OCI-LY3 (cell line): ENCODE measurements around the gene GAB1.

ENCODE experiments used
- H2AFZ ChIP-seq: fragments of 200-600, 300-600 bp; shearing (Covaris generic); 2 replicates; pipeline ENCODE4 v1.6.0; 2014; ENCODE audit warnings: antibody characterized with exemption, low read depth, low read length
- H3K27ac ChIP-seq: fragments of 200-600, 300-600 bp; sonication (generic); 2 replicates; pipeline ENCODE4 v1.5.1; 2014; ENCODE audit warnings: mild to moderate bottlenecking, low read length, moderate library complexity, mixed read lengths
- H3K27me3 ChIP-seq: fragments of 200-600, 300-600 bp; sonication (generic); 2 replicates; pipeline ENCODE4 v1.6.1; 2014; ENCODE audit warnings: low read depth, low read length, mixed read lengths
- H3K36me3 ChIP-seq: fragments of 200-600, 300-600 bp; sonication (generic); replicated peaks from 2 replicates; pipeline ENCODE3; 2014; ENCODE audit warnings: low read depth, low read length, mixed read lengths
- H3K4me1 ChIP-seq: fragments of 300-600, 200-600 bp; sonication (generic); 2 replicates; pipeline ENCODE4 v1.6.1; 2014; ENCODE audit warnings: low read length, mixed read lengths
- H3K4me2 ChIP-seq: fragments of 200-600, 300-600 bp; sonication (generic); 2 replicates; pipeline ENCODE4 v1.6.1; 2014; ENCODE audit warnings: low read length, mixed read lengths
- H3K4me3 ChIP-seq: fragments of 300-600, 200-600 bp; sonication (generic); 2 replicates; pipeline ENCODE4 v1.5.1; 2014; ENCODE audit warnings: antibody characterized with exemption, mild to moderate bottlenecking, low read length, moderate library complexity
- H3K79me2 ChIP-seq: fragments of 300-600, 200-600 bp; shearing (Covaris generic); 2 replicates; pipeline ENCODE4 v1.6.1; 2014; ENCODE audit warnings: mild to moderate bottlenecking, low read length, mixed read lengths
- H3K9ac ChIP-seq: fragments of 300-600, 200-600 bp; shearing (Covaris generic); 2 replicates; pipeline ENCODE4 v1.6.0; 2014; ENCODE audit warnings: mild to moderate bottlenecking, low read length, moderate library complexity
- H3K9me3 ChIP-seq: fragments of 200-600, 300-600 bp; shearing (Covaris generic); 2 replicates; pipeline ENCODE4 v1.6.1; 2014; ENCODE audit warnings: low read length, mixed read lengths; ENCODE audit not compliant: insufficient read depth
- H4K20me1 ChIP-seq: fragments of 200-600, 300-600 bp; sonication (generic); 2 replicates; pipeline ENCODE4 v1.6.1; 2016; ENCODE audit warnings: low read length, mixed read lengths; ENCODE audit not compliant: insufficient read depth
- CTCF ChIP-seq: fragments of 200-600, 300-600 bp; sonication (generic); IDR thresholded peaks from 2 replicates; pipeline ENCODE4 v1.5.1; 2014; ENCODE audit warnings: antibody characterized with exemption, low read length, low read depth
- EZH2phosphoT487 ChIP-seq: fragments of 200-600 bp; shearing (Covaris generic); IDR thresholded peaks from 2 replicates; pipeline ENCODE4 v1.6.1; 2018; ENCODE audit warnings: antibody characterized with exemption, mixed run types, low read depth

The GAB1 gene

GRCh38 chr4:143335979-143336780 lies 496 bp upstream of the GAB1 start:
- H3K27me3 ChIP-seq: no peaks in the 10 kb centered on the region
- peak overlapping the region; percentile 71 for H3K27ac ChIP-seq
- H3K36me3 ChIP-seq: peaks cover 6% of the 10 kb centered on the region
- H3K4me3 ChIP-seq: peak overlapping the region; percentile 78
- no peaks in the 10 kb centered on the region for H3K9me3 ChIP-seq
- H3K4me1 ChIP-seq: peaks cover 24% of the 10 kb centered on the region
- TF ChIP-seq EZH2phosphoT487 (no peak), CTCF (no peak)
- peak overlapping the region; percentile 84 for H3K9ac ChIP-seq
- peak overlapping the region; percentile 86 for H3K4me2 ChIP-seq
- no peaks in the 10 kb centered on the region; the same call in 1 of the 2 replicates for H3K79me2 ChIP-seq
- H4K20me1 ChIP-seq: peaks cover 26% of the 10 kb centered on the region
- peak overlapping the region; percentile 77 for H2AFZ ChIP-seq

DNA sequence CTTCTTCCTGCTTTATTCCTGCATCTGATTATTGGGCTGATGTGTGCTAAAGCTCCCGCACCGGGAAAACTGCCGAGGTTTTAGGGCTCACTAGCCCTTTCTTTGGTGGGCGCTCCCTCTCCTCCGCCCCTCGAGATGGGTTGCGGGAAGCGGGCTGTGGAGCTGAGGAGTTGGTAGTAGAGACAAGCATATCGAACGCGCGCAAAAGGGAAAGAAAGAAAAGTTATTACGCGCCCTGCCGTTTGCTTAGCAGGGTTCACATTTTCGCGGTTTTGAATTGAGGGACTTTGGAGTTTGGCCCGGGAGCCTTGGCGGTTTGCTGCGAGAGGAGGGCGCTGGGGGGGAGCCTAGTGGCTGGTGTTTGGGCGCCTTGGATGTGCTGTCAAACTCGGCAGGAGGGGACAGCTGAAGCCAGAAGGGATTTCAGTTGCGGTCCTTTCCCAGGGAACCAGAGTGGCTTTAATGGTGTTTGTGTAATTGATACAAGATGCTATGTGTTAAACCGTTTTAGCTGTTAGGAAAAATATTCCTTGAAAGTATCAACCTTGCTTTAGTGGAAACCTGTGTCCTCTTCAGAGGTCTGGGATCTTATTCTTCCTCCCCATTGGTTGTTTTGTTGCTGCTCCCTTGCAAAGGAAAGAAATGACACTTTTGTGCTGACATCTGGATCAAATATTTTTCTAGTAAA lies 1.1 kb downstream of the GAB1 start:
- peak overlapping the region; percentile 84 for H3K9ac ChIP-seq
- no peak overlapping the region for H2AFZ ChIP-seq
- peaks cover 26% of the 10 kb centered on the region for H4K20me1 ChIP-seq
- H3K4me3 ChIP-seq: peak overlapping the region; percentile 78
- H3K27ac ChIP-seq: peak overlapping the region; percentile 71
- no peaks in the 10 kb centered on the region for H3K27me3 ChIP-seq
- peak overlapping the region; percentile 88 for H3K4me2 ChIP-seq
- peaks cover 6% of the 10 kb centered on the region for H3K36me3 ChIP-seq
- peaks cover 24% of the 10 kb centered on the region for H3K4me1 ChIP-seq
- TF ChIP-seq CTCF (peak; percentile 31), EZH2phosphoT487 (no peak)
- no peaks in the 10 kb centered on the region; the same call in 1 of the 2 replicates for H3K79me2 ChIP-seq
- H3K9me3 ChIP-seq: no peaks in the 10 kb centered on the region

DNA sequence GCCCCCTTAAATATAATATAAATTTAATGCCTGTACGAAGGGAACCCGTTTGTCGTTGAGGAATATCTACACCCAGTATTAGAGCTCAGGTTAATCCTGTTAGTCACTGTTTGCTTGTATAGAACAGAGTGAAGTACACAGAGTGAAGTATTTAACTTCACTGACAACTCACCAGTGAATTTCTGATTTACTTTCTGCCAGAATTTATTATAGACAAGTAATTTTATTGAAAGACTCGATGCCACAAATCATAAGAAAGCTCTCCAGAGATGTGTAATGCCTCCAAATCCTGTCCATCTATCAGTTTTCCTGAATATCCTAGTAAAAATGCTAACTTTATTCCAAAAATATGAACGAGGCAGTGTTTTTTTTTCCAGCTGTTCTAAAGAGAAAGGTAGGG lies 1.6 kb downstream of the GAB1 start:
- TF ChIP-seq EZH2phosphoT487 (no peak), CTCF (no peak)
- H3K27ac ChIP-seq: no peak overlapping the region
- peaks cover 29% of the 10 kb centered on the region for H3K4me1 ChIP-seq
- H3K4me2 ChIP-seq: peak overlapping the region; percentile 88
- no peaks in the 10 kb centered on the region for H3K27me3 ChIP-seq
- H3K9ac ChIP-seq: peak overlapping the region; percentile 84
- peak overlapping the region; percentile 78 for H3K4me3 ChIP-seq
- H3K9me3 ChIP-seq: no peaks in the 10 kb centered on the region
- H4K20me1 ChIP-seq: peaks cover 26% of the 10 kb centered on the region
- H2AFZ ChIP-seq: no peak overlapping the region
- no peaks in the 10 kb centered on the region; the same call in 1 of the 2 replicates for H3K79me2 ChIP-seq
- H3K36me3 ChIP-seq: peaks cover 6% of the 10 kb centered on the region

GRCh38 chr4:143339497-143339896 lies 2.8 kb downstream of the GAB1 start:
- no peak overlapping the region for H3K9ac ChIP-seq
- no peak overlapping the region for H3K4me3 ChIP-seq
- H2AFZ ChIP-seq: no peak overlapping the region
- H3K27me3 ChIP-seq: no peaks in the 10 kb centered on the region
- no peaks in the 10 kb centered on the region for H3K9me3 ChIP-seq
- TF ChIP-seq CTCF: no peak
- TF ChIP-seq EZH2phosphoT487: no peak
- H3K4me1 ChIP-seq: peaks cover 41% of the 10 kb centered on the region
- no peak overlapping the region for H3K27ac ChIP-seq
- H4K20me1 ChIP-seq: peaks cover 26% of the 10 kb centered on the region
- H3K79me2 ChIP-seq: no peaks in the 10 kb centered on the region; the same call in 1 of the 2 replicates
- H3K4me2 ChIP-seq: no peak overlapping the region; the same call in 1 of the 2 replicates
- peaks cover 10% of the 10 kb centered on the region for H3K36me3 ChIP-seq
